Activated CD4-positive, alpha-beta T cell treated with anti-CD3 and anti-CD28 coated beads, Interleukin-2, amount 50 U/mL, for 24 hours (primary cell): ENCODE measurements around the gene RBBP6.
A peak's percentile ranks its signal among the peaks of the same experiment; 100 is the strongest.

ENCODE experiments used
- DNase-seq, 2 donors: peaks; one replicate each; pipeline ENCODE4 v3.0.0-alpha.2; 2020; ENCODE audit warnings: low read depth in 1 of 2, low spot score in 1 of 2

Gene RBBP6

GRCh38 chr16:24522751-24523150 is 16.6 kb upstream of the RBBP6 start:
- DNase-seq, result no peak

- no peak for DNase-seq
Measured at GRCh38 chr16:24523569-24523968, 15.8 kb upstream of the RBBP6 start.

GRCh38 chr16:24524855-24525677 is 14.3 kb upstream of the RBBP6 start:
- DNase-seq, result no peak

- DNase-seq, result no peak
Measured at GRCh38 chr16:24525970-24526559, 13.3 kb upstream of the RBBP6 start.

DNA sequence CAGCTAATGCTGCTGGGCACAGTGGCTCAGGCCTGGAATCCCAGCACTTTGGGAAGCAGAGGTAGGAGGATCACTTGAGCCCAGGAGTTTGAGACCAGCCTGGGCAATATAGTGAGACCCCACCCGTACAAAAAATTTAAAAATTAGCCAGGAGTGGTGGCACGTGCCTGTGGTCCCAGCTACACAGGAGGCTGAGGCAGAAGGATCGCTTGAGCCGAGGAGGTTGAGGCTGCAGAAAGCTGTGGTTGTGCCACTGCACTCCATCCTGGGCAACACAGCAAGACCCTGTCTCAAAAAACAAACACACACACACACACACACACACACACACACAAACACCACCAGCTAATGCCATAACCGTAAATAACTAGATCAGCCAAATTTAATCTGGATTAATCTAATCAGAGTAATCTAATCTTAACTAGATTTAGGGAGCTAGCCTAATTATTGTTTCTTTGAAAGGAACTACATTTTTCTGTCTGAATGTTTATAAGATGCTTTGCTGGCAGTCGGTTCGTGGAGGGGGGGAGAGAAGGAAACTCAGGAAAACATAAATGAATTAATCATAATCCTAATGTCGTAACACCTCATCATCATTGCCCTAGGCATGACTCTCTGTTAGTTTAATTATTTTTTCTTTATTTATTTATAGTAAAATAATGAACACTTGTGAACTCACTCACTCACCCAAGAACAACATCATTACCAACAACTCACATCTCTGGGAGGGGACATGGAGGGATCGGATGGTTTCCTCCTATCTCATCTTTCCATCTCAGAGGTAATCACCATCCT is 12.5 kb upstream of the RBBP6 start:
- DNase-seq, result no peak

DNA sequence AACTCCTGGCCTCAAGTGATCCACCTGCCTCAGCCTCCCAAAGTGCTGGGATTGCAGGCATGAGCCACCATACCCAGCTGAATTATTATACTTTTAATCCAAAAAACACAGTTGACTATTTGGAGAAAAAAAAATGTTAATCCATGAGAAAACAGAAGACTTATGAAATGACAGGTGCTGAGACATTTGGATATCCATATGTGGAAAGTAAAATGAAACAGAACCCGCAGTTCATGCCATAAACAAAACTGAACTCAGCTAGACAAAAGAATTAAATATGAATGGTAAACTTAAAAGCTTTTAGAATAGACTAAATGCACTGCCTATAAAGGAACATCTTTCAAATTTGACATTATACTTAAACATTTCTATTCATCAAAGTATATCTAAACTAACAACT is 8.2 kb upstream of the RBBP6 start:
- no peak for DNase-seq

DNA sequence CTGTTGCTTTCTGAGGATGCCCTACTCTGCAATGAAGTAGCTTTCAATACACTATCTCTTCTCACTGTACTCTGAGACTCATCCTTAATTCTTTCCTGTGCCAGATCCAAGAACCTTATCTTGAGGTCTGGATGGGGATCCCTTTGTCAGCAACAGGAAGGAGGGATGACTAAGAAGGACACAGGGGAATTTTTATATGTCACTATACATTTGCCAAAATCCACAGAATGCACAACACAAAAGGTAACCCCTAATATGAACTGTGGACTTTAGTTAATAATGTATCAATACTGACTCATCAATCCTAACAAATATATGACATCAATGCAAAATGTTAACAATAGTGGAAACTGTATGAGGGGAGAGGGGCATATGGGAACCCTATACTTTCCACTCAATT is 4.7 kb upstream of the RBBP6 start:
- no peak for DNase-seq

DNA sequence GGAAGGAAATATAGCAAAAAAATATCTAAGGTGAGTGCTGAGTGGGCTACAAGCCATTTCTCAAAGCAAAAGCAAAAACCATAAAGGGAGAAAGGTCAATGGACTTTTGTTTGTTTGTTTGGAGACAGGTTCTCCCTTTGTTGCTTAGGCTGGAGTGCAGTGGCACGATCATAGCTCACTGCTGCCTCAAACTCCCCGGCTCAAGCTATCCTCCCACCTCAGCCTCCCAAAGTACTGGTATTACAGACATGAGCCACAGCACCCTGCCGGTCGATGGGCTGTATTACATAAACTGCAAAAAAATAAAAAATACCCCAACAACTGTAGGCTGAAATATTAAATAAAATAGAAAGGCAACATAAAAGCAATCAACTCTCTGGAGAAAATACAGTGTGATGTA is 3.5 kb upstream of the RBBP6 start:
- DNase-seq, result no peak

- DNase-seq, result no peak
Measured at GRCh38 chr16:24536671-24537070, 2.7 kb upstream of the RBBP6 start.

- DNase-seq, result no peak
Measured at GRCh38 chr16:24537474-24538337, 1.7 kb upstream of the RBBP6 start.

GRCh38 chr16:24538756-24539294 is 541 bp upstream of the RBBP6 start:
- no peak for DNase-seq

GRCh38 chr16:24539850-24540601 is 660 bp downstream of the RBBP6 start:
- peak; percentile 16 to 32 for DNase-seq

DNA sequence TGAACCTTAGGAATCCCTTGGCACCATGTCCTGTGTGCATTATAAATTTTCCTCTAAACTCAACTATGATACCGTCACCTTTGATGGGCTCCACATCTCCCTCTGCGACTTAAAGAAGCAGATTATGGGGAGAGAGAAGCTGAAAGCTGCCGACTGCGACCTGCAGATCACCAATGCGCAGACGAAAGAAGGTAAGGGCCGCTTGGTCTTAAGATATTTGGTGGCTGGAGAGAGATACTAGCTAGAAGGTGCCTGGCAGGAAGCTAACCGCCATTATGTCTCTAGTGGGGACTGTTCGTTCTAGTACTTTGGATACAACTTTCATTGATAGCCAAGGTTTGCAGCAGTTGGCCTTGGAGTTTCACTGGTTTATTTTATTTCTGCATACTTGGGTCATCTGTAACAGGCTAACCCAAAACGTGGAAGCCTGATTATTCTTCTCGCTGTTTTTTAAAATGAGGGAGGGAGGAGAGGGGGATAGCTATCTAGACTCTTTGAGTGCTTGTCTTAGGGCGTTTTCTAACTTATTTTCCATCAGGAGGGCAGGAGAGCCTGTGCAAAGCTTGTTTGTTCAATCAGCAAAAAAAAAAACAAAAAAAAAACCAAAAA is 1.3 kb downstream of the RBBP6 start:
- no peak for DNase-seq

- no peak for DNase-seq
Measured at GRCh38 chr16:24541233-24541933, 2.0 kb downstream of the RBBP6 start.

GRCh38 chr16:24543949-24544348 is 4.6 kb downstream of the RBBP6 start:
- DNase-seq, result no peak

DNA sequence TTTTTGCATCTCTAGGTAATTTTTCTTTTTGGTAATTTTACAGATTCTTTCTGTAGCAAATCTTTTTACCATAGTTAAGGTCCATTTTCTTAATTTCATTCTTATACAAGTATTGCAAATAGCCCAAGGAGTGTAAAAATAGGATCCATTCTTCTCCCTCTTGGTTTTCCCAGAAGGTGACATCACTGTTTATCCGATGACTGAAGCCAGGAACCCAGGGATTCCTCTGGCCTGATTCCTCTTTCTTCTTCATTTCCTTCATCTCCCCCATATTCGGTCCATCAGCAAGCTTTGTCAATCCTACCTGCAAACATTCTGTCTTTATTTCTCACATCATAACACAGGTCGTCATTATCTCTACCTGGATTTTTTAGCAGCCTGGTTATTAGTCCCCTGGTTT is 5.3 kb downstream of the RBBP6 start:
- no peak for DNase-seq

GRCh38 chr16:24550295-24550694 is 10.9 kb downstream of the RBBP6 start:
- no peak for DNase-seq

- DNase-seq, result no peak
Measured at GRCh38 chr16:24552705-24553246, 13.4 kb downstream of the RBBP6 start.

DNA sequence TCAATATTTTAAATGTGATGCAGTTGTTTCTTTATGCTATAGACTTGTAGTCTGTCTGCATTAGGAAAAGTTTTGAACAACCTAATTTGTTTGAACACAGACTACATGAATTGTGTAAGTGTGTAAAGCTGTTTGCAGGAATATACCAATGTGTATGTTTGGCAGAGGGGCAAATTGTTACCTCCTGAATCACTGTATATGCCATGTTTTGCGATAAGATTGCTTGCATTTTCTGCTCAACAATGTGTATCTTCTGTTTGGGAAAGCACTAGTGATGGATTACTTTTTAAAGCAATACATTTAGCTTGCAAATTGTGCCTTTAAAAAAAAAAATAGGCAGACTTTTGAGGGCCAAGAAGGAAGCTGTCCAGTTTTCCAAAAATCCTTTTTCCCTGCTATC is 14.6 kb downstream of the RBBP6 start:
- no peak for DNase-seq
